ENCODE measurements around the gene CCDC141. TPM values are rescaled to one million over a fixed set of nuclear protein-coding genes. Genes with fewer than 3 reads are reported as not detected.

CCDC141 gene
- total RNA-seq, 4 donors from 2014 or later, result 1.6 to 10.3 (median 5.3) TPM

DNA sequence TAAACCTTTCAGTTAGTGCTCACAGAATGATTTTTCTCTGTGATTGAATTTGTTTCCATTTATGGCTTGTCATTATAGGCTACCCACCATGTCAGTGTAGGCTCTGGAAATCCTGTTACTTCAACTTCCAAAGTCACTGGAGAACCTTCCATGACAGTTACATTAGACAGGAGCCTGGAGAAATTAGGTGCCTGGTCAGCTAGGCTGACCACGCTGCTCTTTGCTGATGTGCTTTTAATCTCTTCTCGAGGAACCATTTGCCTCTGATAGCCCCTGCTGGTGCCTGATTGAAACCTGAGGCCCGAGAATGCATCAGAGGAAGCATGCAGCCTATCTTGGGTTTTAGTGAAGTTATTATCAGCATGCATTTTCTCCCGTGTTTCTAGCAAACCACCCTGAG is 213.1 kb downstream of the CCDC141 start:
- TF ChIP-seq, protein P1, sequence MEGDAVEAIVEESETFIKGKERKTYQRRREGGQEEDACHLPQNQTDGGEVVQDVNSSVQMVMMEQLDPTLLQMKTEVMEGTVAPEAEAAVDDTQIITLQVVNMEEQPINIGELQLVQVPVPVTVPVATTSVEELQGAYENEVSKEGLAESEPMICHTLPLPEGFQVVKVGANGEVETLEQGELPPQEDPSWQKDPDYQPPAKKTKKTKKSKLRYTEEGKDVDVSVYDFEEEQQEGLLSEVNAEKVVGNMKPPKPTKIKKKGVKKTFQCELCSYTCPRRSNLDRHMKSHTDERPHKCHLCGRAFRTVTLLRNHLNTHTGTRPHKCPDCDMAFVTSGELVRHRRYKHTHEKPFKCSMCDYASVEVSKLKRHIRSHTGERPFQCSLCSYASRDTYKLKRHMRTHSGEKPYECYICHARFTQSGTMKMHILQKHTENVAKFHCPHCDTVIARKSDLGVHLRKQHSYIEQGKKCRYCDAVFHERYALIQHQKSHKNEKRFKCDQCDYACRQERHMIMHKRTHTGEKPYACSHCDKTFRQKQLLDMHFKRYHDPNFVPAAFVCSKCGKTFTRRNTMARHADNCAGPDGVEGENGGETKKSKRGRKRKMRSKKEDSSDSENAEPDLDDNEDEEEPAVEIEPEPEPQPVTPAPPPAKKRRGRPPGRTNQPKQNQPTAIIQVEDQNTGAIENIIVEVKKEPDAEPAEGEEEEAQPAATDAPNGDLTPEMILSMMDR (IDR thresholded peaks at IDR 0.05), result no peak
- TF ChIP-seq POLR2AphosphoS5 (IDR thresholded peaks at IDR 0.05) (no peak), POLR2A (IDR thresholded peaks at IDR 0.05) (no peak), EP300 (IDR thresholded peaks at IDR 0.05) (no peak)
- no peak for ATAC-seq
- Histone ChIP-seq H3K4me1 (no peaks in the 10 kb centered on the region), H3K4me3 (no peak overlapping the region), H3K27ac (no peak overlapping the region), H3K27me3 (no peaks in the 10 kb centered on the region), H3K9me3 (no peaks in the 10 kb centered on the region), H3K36me3 (no peaks in the 10 kb centered on the region)
- WGBS, 2 donors (ENCODE audit: low coverage in 1 of 2), result 40% methylated on average over 4 of the region's 4 CpGs; no CpG with 5 or more reads in 1 of the 2 donors

DNA sequence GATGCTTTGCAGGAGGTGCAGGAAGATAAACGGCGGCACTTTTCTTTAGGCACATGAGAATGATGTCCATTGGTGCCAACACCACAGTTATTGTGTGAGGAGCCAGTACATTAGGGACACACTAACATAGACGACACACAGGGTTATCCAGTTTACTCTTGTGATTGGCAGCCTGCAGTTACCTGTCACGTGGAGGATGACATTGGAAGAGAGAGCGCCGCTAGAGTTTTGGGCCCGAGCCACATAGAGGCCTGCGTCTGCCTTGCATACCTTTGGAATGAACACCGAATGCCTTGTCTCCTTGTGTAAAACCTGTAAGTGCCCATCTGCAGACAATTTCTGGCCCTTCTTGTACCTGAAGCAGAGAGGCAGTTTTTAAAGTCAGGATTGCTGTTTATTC is 215.9 kb downstream of the CCDC141 start:
- Histone ChIP-seq H3K27ac (no peak overlapping the region), H3K27me3 (no peaks in the 10 kb centered on the region), H3K4me3 (no peak overlapping the region), H3K4me1 (no peaks in the 10 kb centered on the region), H3K36me3 (no peaks in the 10 kb centered on the region), H3K9me3 (no peaks in the 10 kb centered on the region)
- WGBS, 2 donors (ENCODE audit: low coverage in 1 of 2), result 89 to 96% methylated on average over 8 to 9 of the region's 9 CpGs
- TF ChIP-seq, protein P1 (IDR thresholded peaks at IDR 0.05), result no peak
- TF ChIP-seq POLR2AphosphoS5 (IDR thresholded peaks at IDR 0.05) (no peak), EP300 (IDR thresholded peaks at IDR 0.05) (no peak), POLR2A (IDR thresholded peaks at IDR 0.05) (no peak)
- ATAC-seq, result no peak

DNA sequence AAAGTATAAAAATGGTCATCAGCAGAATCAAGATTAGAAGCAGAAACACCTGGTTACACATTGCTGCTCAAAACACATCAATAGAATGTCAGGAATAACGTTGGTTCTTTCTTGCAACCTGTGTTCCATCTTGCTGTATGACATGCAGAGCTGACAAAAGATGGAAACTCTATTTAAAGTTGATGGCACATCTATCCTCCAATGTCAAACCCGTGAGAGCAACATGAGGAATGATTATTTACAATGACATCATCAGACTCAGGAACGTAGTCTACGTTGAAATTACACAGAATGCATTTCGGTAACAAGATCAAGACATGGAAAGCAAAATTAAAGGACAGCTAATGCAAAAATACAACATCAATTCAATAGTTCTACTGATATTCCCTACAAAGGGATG is 216.6 kb downstream of the CCDC141 start:
- H3K27ac ChIP-seq, result no peak overlapping the region
- H3K36me3 ChIP-seq, result no peaks in the 10 kb centered on the region
- no peaks in the 10 kb centered on the region for H3K27me3 ChIP-seq
- TF ChIP-seq EP300 (IDR thresholded peaks at IDR 0.05), result no peak
- no peaks in the 10 kb centered on the region for H3K9me3 ChIP-seq
- WGBS, 2 donors (ENCODE audit: low coverage in 1 of 2), result 80 to 87% methylated on average over 5 of the region's 5 CpGs
- H3K4me3 ChIP-seq, result no peak overlapping the region
- H3K4me1 ChIP-seq, result peaks cover 0 to 3% (median 0%) of the 10 kb centered on the region in 3 donors
- ATAC-seq, result no peak

DNA sequence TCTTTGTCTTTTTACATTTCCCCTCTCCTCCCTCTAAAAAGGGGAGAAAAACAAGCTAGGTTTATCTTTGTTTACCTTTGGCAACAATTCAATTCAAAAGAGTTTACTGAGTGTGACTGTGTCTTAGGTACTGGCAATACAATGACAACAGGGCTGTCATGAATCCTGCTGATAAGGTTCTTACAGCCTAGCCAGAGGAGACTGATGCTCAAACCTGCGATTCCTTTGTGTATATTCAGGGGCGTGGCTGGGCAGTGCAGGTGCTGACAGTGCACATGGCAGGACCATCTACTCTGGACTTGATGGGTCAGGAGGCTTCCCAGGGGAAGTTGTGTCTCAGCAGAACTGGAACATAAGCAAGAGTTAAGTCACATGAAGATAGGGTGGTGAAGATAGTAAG is 219.5 kb downstream of the CCDC141 start:
- 78% methylated on average over 2 of the region's 2 CpGs; no CpG with 5 or more reads in 1 of the 2 donors for WGBS, 2 donors (ENCODE audit: low coverage in 1 of 2)
- no peak for ATAC-seq

DNA sequence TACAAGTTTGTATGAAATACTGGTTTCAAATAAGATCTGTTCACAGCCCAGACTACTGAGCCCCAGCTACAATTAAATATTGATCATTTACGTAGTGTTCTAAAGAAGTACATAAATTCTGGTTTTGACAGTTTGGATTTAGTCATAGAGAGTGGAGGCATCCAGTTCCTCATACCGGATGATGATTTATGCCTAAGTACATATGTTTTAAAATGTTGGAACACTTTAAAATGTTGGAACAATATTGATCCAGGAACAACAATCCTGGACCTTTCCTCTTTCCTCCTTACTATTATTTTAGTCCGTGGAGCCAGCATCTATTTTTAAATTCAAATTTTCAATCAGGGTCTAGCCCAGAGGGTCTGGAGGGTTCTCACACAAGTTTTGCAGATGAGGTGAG is 220.0 kb downstream of the CCDC141 start:
- no peak overlapping the region for H3K4me3 ChIP-seq
- H3K9me3 ChIP-seq, result no peaks in the 10 kb centered on the region
- 65 to 69% methylated on average over 3 of the region's 3 CpGs for WGBS, 2 donors (ENCODE audit: low coverage in 1 of 2)
- ATAC-seq, result no peak
- H3K36me3 ChIP-seq, result no peaks in the 10 kb centered on the region
- H3K27ac ChIP-seq, result no peak overlapping the region
- H3K27me3 ChIP-seq, result no peaks in the 10 kb centered on the region
- TF ChIP-seq, protein P1 (IDR thresholded peaks at IDR 0.05), result no peak
- H3K4me1 ChIP-seq, result peaks cover 0 to 6% (median 0%) of the 10 kb centered on the region in 3 donors

More for the DNA sequence above, 219.5 kb downstream of the CCDC141 start:
- H3K36me3 ChIP-seq, result no peaks in the 10 kb centered on the region
- H3K27me3 ChIP-seq, result no peaks in the 10 kb centered on the region
- no peak overlapping the region for H3K27ac ChIP-seq
- no peak overlapping the region for H3K4me3 ChIP-seq
- H3K9me3 ChIP-seq, result no peaks in the 10 kb centered on the region
- H3K4me1 ChIP-seq, result peaks cover 0 to 6% (median 0%) of the 10 kb centered on the region in 3 donors
- TF ChIP-seq, protein P1 (IDR thresholded peaks at IDR 0.05), result no peak
- TF ChIP-seq EP300 (IDR thresholded peaks at IDR 0.05), result no peak
